HepG2 (cell line): ENCODE results near the gene GDF15. TPM values are rescaled to one million over a fixed set of nuclear protein-coding genes. Genes with fewer than 3 reads are reported as not detected.

Experiments
- CBX2 ChIP-seq, 2 experiments: fragments of 200-600 bp in 1 of 2; sonication (generic); formaldehyde crosslinking in 1 of 2; IDR thresholded peaks; 2 replicates each; pipeline versions ENCODE4 v1.7.0 to v1.8.1; 2018 to 2022; ENCODE audit warnings: low read depth in 2 of 2, low read length in 1 of 2, mild to moderate bottlenecking in 1 of 2, missing genetic modification reagents in 1 of 2
- CHD4 ChIP-seq: fragments of 200-600 bp; sonication (generic); IDR thresholded peaks from 2 replicates; pipeline ENCODE4 v1.7.0; 2017; ENCODE audit warnings: mild to moderate bottlenecking, low read length, borderline replicate concordance
- E2F1 ChIP-seq: sonication (generic); formaldehyde crosslinking; IDR thresholded peaks from 2 replicates; pipeline ENCODE4 v1.5.0; 2020; ENCODE audit warnings: missing genetic modification reagents
- GPN1 ChIP-seq: sonication (generic); formaldehyde crosslinking; IDR thresholded peaks from 2 replicates; pipeline ENCODE4 v1.5.1; 2020; ENCODE audit warnings: missing genetic modification reagents, borderline replicate concordance
- HNRNPH1 ChIP-seq: fragments of 200-400 bp; formaldehyde crosslinking; optimal IDR thresholded peaks from 2 replicates; pipeline ENCODE3; 2017; ENCODE audit warnings: mild to moderate bottlenecking, low read depth, low read length
- KAT8 ChIP-seq: IDR thresholded peaks from 2 replicates; pipeline ENCODE4 v1.6.1; 2016; ENCODE audit warnings: missing genetic modification reagents, missing compliant biosample characterization
- KLF15 ChIP-seq: sonication (generic); formaldehyde crosslinking; IDR thresholded peaks from 2 replicates; pipeline ENCODE4 v1.8.1; 2023; ENCODE audit warnings: borderline replicate concordance, mild to moderate bottlenecking, inconsistent platforms, missing genetic modification reagents, mixed read lengths
- MAFF ChIP-seq: IDR thresholded peaks from 2 replicates; pipeline ENCODE4 v1.6.1; 2011; ENCODE audit warnings: low read depth, low read length, improper control_type of control experiment
- MBNL3 ChIP-seq: fragments of 250-450 bp; sonication (Bioruptor Pico); conservative IDR thresholded peaks from 2 replicates; pipeline ENCODE4 v1.8.0; 2022; ENCODE audit warnings: mild to moderate bottlenecking, inconsistent platforms
- NONO ChIP-seq, 2 experiments: fragments of 450-650 bp in 1 of 2; sonication (generic) in 1 of 2; formaldehyde crosslinking in 1 of 2; IDR thresholded peaks in 1 of 2; conservative IDR thresholded peaks in 1 of 2; 2 replicates each; pipeline versions ENCODE4 v1.6.1 to v1.8.0; 2017 to 2022; ENCODE audit warnings: mild to moderate bottlenecking in 1 of 2, missing genetic modification reagents in 1 of 2, moderate library complexity in 1 of 2
- PHF5A ChIP-seq: IDR thresholded peaks from one replicate; pipeline ENCODE4 v1.6.1; 2018; ENCODE audit warnings: low read depth, missing genetic modification reagents; ENCODE audit not compliant: unreplicated experiment
- SMARCE1 ChIP-seq: fragments of 450-650 bp; IDR thresholded peaks from 2 replicates; pipeline ENCODE4 v1.6.1; 2017; ENCODE audit warnings: borderline replicate concordance
- SOX5 ChIP-seq: IDR thresholded peaks from 2 replicates; pipeline ENCODE4 v1.6.1; 2016; ENCODE audit warnings: borderline replicate concordance
- SRSF1 ChIP-seq: fragments of 200-400 bp; formaldehyde crosslinking; optimal IDR thresholded peaks from 2 replicates; pipeline ENCODE3; 2017; ENCODE audit warnings: mild to moderate bottlenecking, low read depth, low read length, moderate library complexity
- THRA ChIP-seq: sonication (generic); formaldehyde crosslinking; IDR thresholded peaks from 2 replicates; pipeline ENCODE4 v1.4.0; 2020; ENCODE audit warnings: missing genetic modification reagents, borderline replicate concordance
- TRIM24 ChIP-seq: sonication (generic); formaldehyde crosslinking; IDR thresholded peaks from 2 replicates; pipeline ENCODE4 v1.8.0; 2022; ENCODE audit warnings: mild to moderate bottlenecking, missing genetic modification reagents
- ZBTB7A ChIP-seq: sonication (generic); formaldehyde crosslinking; IDR thresholded peaks from 2 replicates; pipeline ENCODE4 v1.8.0; 2022; ENCODE audit warnings: mild to moderate bottlenecking, missing genetic modification reagents
- ZFY ChIP-seq: sonication (generic); formaldehyde crosslinking; IDR thresholded peaks from 2 replicates; pipeline ENCODE4 v1.4.0; 2020; ENCODE audit warnings: missing genetic modification reagents
- ZMAT3 ChIP-seq: sonication (generic); formaldehyde crosslinking; conservative IDR thresholded peaks from 2 replicates; pipeline ENCODE4 v1.7.0; 2021; ENCODE audit warnings: missing genetic modification reagents
- ZMYM4 ChIP-seq: sonication (generic); formaldehyde crosslinking; IDR thresholded peaks from 2 replicates; pipeline ENCODE4 v1.8.1; 2023; ENCODE audit warnings: mild to moderate bottlenecking, missing genetic modification reagents
- ZNF143 ChIP-seq: sonication (generic); formaldehyde crosslinking; IDR thresholded peaks from 2 replicates; pipeline ENCODE4 v1.4.0; 2020; ENCODE audit warnings: missing genetic modification reagents
- ZNF33A ChIP-seq: sonication (generic); formaldehyde crosslinking; IDR thresholded peaks from 2 replicates; pipeline ENCODE4 v1.5.1; 2020; ENCODE audit warnings: missing genetic modification reagents, mild to moderate bottlenecking, moderate library complexity, borderline replicate concordance
- ZNF383 ChIP-seq: sonication (generic); formaldehyde crosslinking; IDR thresholded peaks from 2 replicates; pipeline ENCODE4 v1.4.0; 2020; ENCODE audit warnings: missing genetic modification reagents, mild to moderate bottlenecking, borderline replicate concordance
- ZNF512 ChIP-seq: sonication (generic); formaldehyde crosslinking; IDR thresholded peaks from 2 replicates; pipeline ENCODE4 v1.4.0; 2020; ENCODE audit warnings: mild to moderate bottlenecking, missing genetic modification reagents
- ZNF619 ChIP-seq: sonication (generic); formaldehyde crosslinking; IDR thresholded peaks from 2 replicates; pipeline ENCODE4 v1.4.0; 2020; ENCODE audit warnings: mild to moderate bottlenecking, missing genetic modification reagents
- ZSCAN31 ChIP-seq: sonication (generic); formaldehyde crosslinking; IDR thresholded peaks from 2 replicates; pipeline ENCODE4 v1.5.0; 2020; ENCODE audit warnings: low read depth, mild to moderate bottlenecking, missing genetic modification reagents
- polyA plus RNA-seq, 8 experiments: library from polyadenylated mRNA; depleted of rRNA in 3 of 8; stranded (reverse) in 7 of 8; unstranded in 1 of 8; fragments of >200 nt; fragmentation: Illumina TruSeq in 4 of 8; extraction: Trizol in 4 of 8; gene quantifications; 2 replicates each; pipeline versions ENCODE4 v1.2.1 to v1.2.3, GENCODE V29; 2011 to 2016; ENCODE audit warnings: low read depth in 4 of 8, missing spikeins in 1 of 8, mixed read lengths in 1 of 8; ENCODE audit not compliant: insufficient read depth in 1 of 8
- total RNA-seq, 5 experiments: library from RNA; depleted of rRNA; stranded (reverse); fragments of >200 nt; fragmentation: Illumina TruSeq; extraction: Trizol; gene quantifications; 2 replicates each; pipeline ENCODE4 v1.2.3, GENCODE V29; 2016; ENCODE audit warnings: low read depth in 1 of 5

GDF15 gene
- total and polyA plus RNA-seq, 2 of the 13 experiments (the other 11 are each of a cell fraction or from before 2014, with no cell fraction given) = 146 to 422 TPM

- TF ChIP-seq NONO (IDR thresholded peaks at IDR 0.05) (no peak), NONO (CRISPR knock-in tag; conservative IDR thresholded peaks at IDR 0.05) (peak; percentile 93), ZNF383 (CRISPR knock-in tag) (0 out of 2 replicates have a peak, but pooled peaks have one; percentile 33), ZSCAN31 (CRISPR knock-in tag) (peak; percentile 95), ZMAT3 (CRISPR knock-in tag) (peak; percentile 93), E2F1 (CRISPR knock-in tag) (no peak), ZMYM4 (peak; percentile 87), PHF5A (CRISPR knock-in tag) (peak; percentile 72), MBNL3 (no peak), SMARCE1 (no peak), KAT8 (CRISPR knock-in tag) (peak; percentile 82), TRIM24 (peak; percentile 57; the same call in 1 of the 2 replicates), KLF15 (CRISPR knock-in tag) (peak; percentile 53; the same call in 1 of the 2 replicates), ZNF143 (CRISPR knock-in tag) (peak; percentile 49), SOX5 (CRISPR knock-in tag) (peak; percentile 99), CHD4 (peak; percentile 52), MAFF (peak; percentile 40; the same call in 1 of the 2 replicates), THRA (CRISPR knock-in tag) (peak; percentile 99), HNRNPH1 (no peak), ZBTB7A (CRISPR knock-in tag) (peak; percentile 86; the same call in 1 of the 2 replicates), ZFY (CRISPR knock-in tag) (no peak; the same call in 1 of the 2 replicates), CBX2 (IDR thresholded peaks at IDR 0.05; ENCODE audit: low read depth, low read length) (no peak), CBX2 (CRISPR knock-in tag; IDR thresholded peaks at IDR 0.05; ENCODE audit: low read depth) (no peak), GPN1 (CRISPR knock-in tag) (no peak), ZNF619 (CRISPR knock-in tag) (peak; percentile 29; the same call in 1 of the 2 replicates), SRSF1 (no peak), ZNF33A (CRISPR knock-in tag) (peak; percentile 75; the same call in 1 of the 2 replicates), ZNF512 (no peak)
Measured at GRCh38 chr19:18379803-18380747, 5.9 kb upstream of the GDF15 start (continued).
